DMS 273 treated with DMSO at 0.1 percent for 48 hours (cell line): Measurements from ENCODE around the gene NTRK2.

ENCODE experiments used
- DNase-seq: peaks from one replicate; lab custom pipeline; 2025; lab: John Stamatoyannopoulos, UW

The NTRK2 gene

DNA sequence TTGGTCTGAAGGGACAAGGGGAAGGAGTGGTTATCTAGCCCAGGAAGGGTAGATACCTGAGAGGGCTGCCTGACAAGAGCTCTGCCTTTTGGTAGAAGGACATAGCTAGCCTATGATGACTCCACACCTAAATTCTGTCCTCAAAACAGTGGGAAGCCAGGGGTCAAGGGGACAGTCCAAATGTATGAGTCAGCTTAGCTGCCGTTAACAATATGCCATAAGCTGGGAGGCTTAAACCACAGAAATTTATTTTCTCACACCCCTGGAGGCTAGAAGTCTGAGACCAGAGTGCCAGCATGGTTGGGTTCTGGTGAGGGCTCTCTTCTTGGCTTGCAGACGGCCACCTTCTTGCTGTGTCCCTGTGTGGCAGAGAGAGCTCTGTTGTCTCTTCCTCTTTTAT is 306.4 kb downstream of the NTRK2 start:
- no peak for DNase-seq

DNA sequence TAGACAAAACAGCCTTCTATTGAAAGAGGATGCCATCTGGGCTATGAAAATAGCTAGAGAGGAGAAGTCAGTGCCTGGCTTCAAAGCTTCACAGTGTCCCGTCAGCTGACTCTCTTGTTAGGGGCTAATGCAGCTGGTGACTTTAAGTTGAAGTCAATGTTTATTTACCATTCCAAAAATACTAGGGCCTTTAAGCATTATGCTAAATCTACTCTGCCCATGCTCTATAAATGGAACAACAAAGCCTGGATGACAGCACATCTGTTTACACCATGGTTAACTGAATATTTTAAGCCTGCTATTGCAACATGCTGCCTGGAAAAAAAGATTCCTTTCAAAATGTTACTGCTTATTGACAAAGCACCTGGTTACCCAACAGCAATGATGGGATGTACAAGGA is 309.1 kb downstream of the NTRK2 start:
- DNase-seq = no peak

DNA sequence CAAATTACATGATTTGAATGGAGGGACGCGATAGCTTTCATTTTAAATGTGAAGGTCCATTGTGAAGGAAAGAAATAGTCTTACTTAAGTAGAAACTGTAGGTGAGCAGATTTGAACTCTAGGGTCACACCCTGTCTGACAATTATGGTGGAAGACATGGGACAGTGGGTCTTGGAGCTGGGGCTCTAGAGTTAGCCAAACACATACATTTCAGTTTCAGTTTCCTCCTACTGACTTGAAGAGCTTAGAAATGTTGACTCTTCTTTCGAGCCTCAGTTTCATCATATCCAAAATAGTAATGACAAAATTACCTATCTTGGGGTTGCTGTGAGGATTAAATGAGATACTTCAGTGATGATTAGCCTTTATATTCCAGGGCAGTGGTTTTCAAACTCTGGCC is 314.2 kb downstream of the NTRK2 start:
- no peak for DNase-seq

DNA sequence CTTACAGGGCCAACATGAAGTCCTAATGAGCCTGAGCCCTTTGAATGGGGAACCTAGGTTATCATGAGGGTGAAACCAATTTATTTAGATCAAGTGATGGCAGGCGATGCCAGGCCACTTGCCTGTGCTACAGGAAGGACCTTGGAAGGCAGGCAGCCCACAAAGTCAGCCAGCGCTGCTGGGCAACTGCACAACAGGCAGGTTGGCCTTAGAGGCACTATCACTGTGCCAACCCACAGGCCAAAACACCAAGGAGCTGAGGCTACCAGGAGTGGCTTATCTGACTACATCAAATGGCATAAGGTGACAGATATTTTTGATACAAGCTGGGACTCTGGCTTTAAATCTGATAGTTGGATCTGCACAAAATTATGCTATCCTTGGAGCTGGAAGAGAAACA is 319.1 kb downstream of the NTRK2 start:
- no peak for DNase-seq

DNA sequence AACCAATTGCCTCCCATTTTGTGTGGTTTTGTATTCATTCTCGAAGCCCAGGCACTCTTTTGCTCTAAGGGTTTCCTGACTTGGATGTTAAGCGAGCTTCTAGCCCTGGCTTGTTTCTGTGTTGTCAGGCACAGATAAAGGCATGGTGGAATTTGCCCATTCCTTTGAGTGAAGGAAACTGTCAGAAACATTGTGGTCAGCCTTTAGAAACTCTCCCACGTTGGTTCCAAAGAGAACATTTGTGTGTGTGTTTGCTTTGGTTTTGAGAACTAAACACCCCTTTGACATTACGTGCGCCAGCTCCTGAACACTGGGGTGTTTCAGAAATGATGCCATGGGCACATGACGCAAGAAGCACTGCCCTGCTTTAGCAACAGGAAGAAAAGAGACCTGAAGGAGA is 320.9 kb downstream of the NTRK2 start:
- DNase-seq = no peak

DNA sequence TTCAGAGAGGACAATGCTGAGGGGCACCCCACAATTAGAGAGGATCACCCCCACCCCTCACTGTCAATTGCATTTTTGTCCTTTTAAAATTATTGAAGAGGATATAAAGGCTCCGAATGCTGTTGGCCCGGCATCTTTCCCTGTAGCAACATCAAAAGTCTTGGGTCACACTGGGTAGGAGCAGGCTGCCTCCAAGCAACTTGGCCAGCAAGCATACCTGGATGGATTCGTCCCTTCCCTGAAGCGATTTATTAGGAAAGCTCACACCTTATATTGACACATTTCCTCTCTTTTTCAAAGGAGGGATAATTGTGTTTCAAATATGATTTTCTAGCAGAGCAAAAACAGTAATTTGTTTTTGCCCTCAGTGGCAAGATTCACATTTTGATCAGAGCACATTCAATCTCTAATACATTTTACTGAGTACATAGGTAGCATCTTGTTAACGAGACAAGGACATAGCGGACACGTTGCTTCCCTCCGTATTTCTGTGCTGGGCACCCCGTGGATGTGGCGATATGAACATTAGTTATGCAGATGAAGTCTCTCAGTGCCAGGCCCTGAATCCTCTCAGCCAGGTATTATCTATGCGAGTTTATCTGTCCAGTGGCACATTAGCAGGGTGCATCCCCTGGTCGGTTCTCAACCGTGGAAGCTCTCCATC is 321.5 kb downstream of the NTRK2 start:
- DNase-seq = no peak

DNA sequence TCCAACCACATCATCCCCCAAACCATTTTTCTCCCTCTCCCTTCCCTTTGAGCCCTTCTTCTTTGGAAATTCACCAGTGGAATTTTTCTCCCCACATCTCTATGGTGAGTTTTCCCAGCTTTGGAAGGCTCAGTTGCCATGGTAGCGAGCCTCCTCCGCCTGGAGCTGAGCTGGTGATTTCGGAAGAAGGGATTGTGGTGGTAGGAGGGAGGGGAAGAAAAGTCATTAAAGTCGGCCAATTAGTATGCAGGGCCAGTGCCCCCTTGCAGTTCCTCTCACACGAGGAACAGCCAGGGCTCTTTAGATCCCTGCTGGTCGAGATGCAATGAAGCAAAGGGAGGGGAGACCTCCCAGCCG is 322.0 kb downstream of the NTRK2 start:
- DNase-seq = no peak

DNA sequence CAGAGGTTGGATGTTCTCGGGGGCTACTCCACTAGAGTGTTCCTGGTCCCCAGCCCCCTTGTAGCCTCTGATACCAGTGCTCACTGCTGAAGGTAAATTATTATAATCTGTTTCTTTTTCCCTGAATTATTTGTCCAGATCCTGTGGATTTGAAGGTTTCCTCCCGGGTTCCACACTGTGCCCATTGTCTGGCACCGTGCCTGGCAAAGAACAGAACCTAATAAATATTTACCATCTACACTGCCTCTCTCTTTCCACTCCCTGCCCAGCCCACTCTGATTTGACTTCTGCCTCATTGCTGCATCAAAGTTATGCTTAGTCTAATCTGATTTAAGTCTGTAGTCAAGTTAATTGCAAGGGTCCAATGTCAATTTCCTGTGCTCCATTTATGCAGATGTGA is 322.9 kb downstream of the NTRK2 start:
- no peak for DNase-seq

DNA sequence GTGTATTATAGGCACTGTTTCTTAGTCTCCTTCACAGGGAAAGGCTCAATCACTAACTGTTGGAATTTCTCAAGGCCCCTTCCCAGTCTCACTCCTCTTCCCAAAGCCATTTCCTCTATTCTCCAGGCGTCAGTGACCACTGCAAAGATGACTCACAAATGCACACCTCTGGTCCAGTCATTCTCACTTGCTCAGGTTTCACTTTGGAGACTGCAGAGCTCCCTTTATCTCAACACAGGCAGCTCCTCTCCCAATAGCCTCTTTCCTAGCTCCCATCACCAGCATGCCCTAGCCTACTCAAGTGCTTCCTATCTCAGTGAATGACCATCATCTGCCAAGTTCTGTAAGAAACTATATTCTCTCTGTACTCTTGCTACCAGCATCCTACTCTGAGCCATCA is 323.6 kb downstream of the NTRK2 start:
- DNase-seq = no peak

DNA sequence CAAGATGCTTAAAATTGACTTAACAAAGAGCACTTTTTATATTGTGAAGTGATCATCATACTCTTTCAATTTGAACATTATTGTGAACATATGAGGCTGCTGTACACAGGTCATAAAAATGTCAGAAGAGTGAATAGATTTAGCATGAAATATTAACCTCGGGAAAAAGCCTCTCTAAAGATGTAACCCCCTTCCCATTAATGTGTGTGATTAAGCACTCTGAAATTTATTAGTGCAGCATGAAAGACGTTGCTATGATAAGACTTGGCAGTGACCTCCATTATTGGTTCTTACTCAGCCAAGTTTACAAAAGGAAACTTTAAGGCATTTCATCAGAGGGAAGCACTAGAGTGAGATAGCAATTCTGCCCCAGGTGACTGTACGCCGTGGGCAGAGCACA is 326.5 kb downstream of the NTRK2 start:
- no peak for DNase-seq

DNA sequence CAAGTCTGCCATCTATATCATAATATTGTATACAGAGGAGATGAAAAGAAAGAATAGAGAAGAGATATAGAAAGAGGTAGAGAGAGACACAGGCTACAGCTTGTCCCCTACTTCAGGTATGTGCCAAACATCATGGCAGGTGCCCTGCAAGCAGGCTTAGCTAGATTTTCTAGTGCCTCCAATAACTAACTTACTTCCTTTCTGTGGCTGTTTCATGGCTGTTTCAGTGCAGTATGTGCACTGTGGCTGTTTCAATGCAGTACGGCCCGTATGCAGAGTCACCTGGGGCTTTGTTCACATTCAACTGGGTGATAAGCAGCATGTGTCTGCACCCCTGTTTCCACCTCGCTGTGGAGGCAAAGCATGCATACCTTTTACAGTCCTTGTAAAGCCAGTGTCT is 327.2 kb downstream of the NTRK2 start:
- no peak for DNase-seq

DNA sequence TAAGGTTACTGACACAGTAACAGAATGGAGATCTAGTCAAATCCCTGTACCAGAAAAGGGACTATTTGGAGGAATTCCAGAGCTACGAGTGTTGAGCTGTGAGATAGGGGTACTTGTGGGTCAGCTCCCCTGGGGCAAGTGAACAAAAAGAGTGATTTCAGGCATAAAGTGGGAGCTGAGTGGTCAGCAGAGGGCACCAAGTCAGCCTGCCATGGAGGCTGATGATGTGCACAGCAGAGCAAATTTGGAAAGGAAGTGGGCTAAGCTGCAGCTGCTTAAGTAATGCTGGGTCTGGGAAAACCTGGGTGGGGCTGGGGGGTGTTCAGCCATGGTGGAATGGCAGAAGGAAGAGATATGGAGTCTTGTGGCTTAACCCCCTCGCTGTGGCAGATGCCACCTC is 327.9 kb downstream of the NTRK2 start:
- DNase-seq = no peak

DNA sequence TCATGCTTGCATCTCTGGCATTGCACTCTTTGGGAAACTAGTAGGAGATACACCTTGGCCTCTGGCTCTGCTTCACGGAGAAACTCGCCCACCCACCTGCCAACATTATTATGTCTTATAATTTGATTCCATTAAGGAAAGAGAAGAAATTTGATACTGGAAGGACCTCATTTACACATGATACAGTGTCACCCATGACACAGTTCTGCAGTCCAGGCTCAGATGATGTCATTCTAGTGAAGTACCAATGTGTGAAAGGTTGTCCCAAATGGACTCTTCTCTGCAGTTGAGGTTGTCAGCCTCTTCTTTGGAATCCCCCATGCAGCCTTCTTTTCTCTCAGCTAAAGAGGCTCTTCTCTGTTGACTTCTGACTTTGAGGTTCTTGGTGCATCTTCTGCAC is 329.1 kb downstream of the NTRK2 start:
- no peak for DNase-seq

DNA sequence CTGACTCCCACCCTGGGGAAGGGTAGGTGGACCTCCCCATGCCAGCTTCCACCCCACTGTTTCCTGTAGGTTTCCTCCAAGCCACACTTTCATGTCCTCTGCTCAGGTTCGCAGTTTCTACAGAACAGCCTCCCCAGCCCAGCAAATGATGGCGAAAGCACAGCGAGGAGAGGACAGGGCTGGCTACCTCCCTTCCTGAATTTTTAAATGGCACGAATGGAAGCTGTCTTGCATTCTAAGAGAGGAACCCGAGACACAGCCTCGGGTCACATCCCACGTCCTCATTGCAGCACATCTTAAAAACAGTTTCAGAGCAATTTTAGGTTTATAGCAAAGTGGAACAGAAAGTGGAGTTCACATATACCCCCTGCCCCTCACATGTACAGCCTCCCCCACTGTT is 330.3 kb downstream of the NTRK2 start:
- DNase-seq = no peak

DNA sequence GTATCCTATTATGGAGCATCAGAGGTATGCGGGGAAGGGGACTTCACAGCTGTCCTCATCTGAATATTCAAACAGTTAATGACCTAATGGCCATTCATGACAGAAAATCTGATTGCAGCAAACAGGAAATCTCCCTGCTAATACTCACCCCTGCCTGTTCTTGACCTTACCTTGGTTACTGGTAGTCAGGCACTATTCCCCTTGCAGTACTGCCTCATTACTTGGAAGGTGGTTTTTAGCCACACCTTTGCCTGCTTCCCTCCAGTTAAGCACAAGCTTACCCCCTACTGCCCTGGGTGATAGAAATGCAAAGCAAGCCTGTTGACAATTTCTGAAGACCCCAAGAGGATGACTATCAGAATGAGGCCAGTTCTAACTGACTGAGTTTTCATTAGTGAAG is 332.4 kb downstream of the NTRK2 start:
- DNase-seq = no peak

DNA sequence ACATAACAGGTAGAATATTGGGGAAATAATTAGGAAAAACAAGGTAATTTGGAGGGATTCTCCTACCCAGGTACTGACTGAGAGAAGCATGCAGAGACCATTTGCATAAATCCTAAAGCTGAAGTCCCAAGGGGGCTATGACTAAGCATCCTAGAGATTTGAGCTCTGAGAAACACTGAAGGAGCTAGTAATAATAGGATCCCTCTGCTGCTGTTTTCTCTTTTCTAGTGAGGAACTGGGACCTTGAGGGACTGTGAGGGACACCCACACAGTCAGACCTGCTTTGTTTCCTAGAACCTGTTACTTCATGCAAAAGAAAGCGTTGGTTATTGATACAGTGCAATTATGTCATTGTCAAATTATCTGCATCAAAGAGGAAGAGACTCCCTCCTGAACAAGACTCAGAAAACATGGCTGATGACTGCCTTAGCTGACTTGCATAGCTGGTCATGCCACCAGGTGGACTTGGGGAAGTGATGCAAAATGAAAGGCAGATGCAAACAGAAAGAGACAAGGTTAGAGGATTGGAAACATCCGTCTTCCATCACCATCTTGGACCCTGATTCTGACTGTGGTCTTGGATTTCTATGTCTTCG is 335.4 kb downstream of the NTRK2 start:
- DNase-seq = no peak

DNA sequence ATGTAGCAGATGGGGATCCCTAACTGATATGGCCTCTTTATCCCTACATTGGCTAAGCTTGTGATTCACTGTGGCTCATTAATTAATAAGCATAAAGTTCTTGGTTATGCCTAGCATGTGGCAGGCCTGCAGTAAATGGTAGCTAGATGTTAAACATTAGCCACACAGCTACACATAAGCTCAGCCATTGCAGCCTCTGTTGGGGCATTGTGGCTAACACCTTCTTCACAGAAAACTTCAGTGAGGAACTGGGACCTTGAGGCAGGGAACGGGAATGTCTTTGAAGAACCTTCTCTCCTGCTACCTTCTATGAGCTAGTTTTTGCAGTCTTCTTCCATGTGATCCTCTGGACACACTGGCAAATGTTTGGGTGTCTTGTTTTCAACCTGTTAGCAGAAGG is 338.2 kb downstream of the NTRK2 start:
- DNase-seq = no peak

DNA sequence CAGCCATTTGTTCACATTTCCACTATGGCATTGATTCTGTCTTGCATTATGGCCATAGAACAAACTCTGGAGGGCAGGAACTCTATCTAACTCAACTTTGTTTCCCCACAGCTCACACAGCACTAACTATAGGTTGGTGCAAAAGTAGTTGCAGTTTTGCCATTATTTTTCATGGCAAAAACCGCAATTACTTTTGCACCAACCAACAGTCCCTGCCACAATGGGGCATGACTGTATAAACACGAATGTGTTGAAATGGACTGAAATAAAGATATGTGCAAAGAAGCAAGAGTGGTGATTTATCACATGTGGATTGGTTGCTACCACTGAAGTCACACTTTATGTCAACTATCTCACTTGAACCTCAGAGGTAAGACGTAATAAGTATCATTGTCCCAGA is 338.7 kb downstream of the NTRK2 start:
- no peak for DNase-seq

DNA sequence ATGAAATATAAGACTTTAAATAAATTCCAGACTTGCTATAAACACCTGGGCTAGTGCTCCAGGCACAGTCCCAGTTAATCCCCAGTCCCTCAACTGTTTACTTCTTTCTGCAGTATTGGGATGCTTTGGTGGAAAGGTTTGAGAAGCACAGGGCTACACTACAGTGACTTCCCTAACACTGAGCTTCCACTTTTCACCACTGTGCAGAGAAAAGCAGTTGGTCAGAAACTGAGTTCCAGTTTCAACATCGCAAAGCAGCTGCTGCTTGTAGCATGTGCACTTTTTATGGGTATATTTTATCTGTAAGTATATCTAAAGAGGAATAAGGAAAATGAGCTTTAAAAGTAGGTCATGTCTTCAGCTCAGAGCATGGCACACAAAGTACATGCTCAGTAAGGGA is 339.7 kb downstream of the NTRK2 start:
- DNase-seq = no peak

DNA sequence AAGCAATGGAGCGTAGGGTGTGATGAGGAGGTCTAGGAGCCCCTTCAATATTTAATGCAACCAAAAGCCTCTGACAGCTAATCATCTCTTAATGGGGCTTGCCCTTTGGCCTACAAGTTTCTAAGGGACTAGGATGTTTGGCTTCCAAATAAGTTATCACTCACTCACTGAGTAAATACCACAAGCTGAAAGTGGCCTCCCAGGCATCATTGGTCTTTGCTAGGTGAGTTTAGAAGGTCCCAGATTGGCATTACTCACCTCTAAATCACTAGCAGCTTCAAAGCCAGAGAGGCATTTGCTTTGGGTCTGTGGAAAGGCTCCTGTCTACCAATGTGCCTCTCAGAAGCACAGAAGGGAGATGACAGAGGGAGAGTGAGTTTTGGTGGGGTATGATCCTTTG is 344.2 kb downstream of the NTRK2 start:
- no peak for DNase-seq

DNA sequence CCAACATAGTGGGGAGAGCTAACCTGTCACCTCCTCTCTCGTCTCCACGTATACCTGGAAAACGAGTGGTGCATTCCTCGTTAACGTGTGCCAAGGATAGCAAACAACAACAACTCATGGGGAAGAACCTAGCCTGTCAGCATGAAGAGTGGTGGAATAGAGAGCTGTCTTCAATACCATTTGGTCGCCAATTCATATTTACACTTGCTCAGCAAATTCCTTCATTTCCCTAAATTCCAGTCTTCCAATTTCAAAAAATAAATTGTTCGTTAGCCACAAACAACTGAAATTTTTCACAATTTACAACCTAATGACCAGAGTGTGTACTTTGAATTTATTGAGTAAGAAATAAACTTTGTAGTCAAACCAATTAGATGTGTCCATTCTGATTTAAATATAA is 344.8 kb downstream of the NTRK2 start:
- no peak for DNase-seq

DNA sequence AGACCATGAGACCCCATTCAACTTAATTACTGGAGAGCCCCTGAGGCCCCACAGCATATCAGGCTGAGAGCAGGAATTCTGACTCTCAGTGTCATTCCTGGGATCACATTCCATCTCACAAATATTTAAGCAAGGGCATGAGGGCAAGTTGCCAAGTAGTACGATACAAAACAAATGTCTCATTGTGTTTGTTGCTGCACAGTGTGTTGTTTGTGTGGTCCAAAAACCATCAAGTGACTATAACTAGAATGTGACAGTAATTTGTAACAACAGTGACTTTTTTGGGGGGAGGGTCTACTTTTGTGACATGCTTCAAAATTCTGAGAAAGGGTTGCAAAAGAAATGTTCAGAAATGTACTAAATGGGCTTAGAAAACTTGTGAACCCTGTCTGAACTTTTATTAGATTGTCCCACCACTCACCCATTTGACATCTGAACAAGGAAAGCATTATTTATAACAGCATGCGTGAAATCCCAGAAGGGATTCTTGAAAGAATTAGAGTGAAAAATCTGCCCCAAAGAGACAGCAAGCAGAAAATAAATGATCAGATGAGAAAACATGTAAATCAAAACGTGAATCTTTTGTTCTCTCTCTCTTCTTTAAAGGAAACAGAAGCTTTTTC is 347.0 kb downstream of the NTRK2 start:
- no peak for DNase-seq

DNA sequence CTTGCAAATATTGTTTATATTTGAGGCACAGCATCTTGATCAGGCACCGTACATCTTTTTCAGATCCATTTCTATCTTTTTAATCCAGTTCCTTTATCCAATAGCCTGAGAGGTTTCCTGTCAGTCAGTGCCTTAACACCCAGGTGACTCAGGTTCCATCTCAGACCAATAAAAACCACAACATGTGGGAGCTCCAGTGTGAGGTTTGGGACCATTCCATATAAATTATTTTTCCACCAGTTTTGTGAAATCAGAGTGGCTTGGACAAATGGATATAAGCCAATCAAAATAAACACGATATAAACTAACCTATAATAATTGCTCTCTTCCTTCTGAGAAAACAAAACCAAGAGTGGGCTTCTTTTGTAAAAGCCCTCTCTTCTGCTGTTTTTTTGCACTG is 351.3 kb downstream of the NTRK2 start:
- DNase-seq = no peak

DNA sequence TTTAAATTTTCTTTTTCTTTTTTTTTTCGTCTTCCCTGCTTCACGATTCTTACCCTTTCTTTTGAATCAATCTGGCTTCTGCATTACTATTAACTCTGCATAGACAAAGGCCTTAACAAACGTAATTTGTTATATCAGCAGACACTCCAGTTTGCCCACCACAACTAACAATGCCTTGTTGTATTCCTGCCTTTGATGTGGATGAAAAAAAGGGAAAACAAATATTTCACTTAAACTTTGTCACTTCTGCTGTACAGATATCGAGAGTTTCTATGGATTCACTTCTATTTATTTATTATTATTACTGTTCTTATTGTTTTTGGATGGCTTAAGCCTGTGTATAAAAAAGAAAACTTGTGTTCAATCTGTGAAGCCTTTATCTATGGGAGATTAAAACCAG is 352.2 kb downstream of the NTRK2 start:
- DNase-seq = no peak
